H9 (cell line): ENCODE results near the gene MTA2. TPM values are rescaled to one million over a fixed set of nuclear protein-coding genes. Genes with fewer than 3 reads are reported as not detected.

ENCODE experiments used
- DNase-seq: peaks from one replicate; pipeline ENCODE4 v3.0.0-alpha.2; 2017
- H2AFZ ChIP-seq: one replicate; pipeline ENCODE4 v1.6.1; 2013; ENCODE audit warnings: mild to moderate bottlenecking, low read length, control low read depth, moderate library complexity
- H2AK5ac ChIP-seq: 2 replicates; pipeline ENCODE4 v1.6.1; 2013; ENCODE audit warnings: low read length, control low read depth, mixed read lengths; ENCODE audit not compliant: insufficient read length
- H2BK120ac ChIP-seq: one replicate; pipeline ENCODE4 v1.6.1; 2013; ENCODE audit warnings: low read depth, mild to moderate bottlenecking, low read length, control low read depth, inconsistent platforms; ENCODE audit not compliant: poor library complexity, severe bottlenecking
- H2BK12ac ChIP-seq: 2 replicates; pipeline ENCODE4 v1.6.1; 2013; ENCODE audit warnings: low read length, control low read depth, mixed read lengths, low read depth; ENCODE audit not compliant: insufficient read length
- H2BK15ac ChIP-seq: 2 replicates; pipeline ENCODE4 v1.6.1; 2013; ENCODE audit warnings: low read depth, low read length, control low read depth
- H2BK20ac ChIP-seq: one replicate; pipeline ENCODE4 v1.6.1; 2013; ENCODE audit warnings: low read depth, mild to moderate bottlenecking, low read length, control low read depth, inconsistent platforms; ENCODE audit not compliant: poor library complexity, severe bottlenecking
- H2BK5ac ChIP-seq: 2 replicates; pipeline ENCODE4 v1.6.1; 2013; ENCODE audit warnings: low read length, control low read depth, mixed read lengths; ENCODE audit not compliant: insufficient read length
- H3K14ac ChIP-seq: 2 replicates; pipeline ENCODE4 v1.6.1; 2013; ENCODE audit warnings: low read length, control low read depth; ENCODE audit not compliant: insufficient read depth
- H3K18ac ChIP-seq: 2 replicates; pipeline ENCODE4 v1.6.1; 2013; ENCODE audit warnings: low read depth, mild to moderate bottlenecking, mixed read lengths, low read length, control low read depth; ENCODE audit not compliant: insufficient read length
- H3K23ac ChIP-seq: 2 replicates; pipeline ENCODE4 v1.6.1; 2013; ENCODE audit warnings: low read length, control low read depth, mixed read lengths, low read depth; ENCODE audit not compliant: insufficient read length
- H3K23me2 ChIP-seq: 2 replicates; pipeline ENCODE4 v1.6.1; 2013; ENCODE audit warnings: low read depth, mild to moderate bottlenecking, mixed read lengths, low read length, control low read depth; ENCODE audit not compliant: insufficient read length, poor library complexity, severe bottlenecking
- H3K27ac ChIP-seq: 2 replicates; pipeline ENCODE4 v1.5.1; 2013; ENCODE audit warnings: low read length, control low read depth, mixed read lengths, low read depth; ENCODE audit not compliant: insufficient read length
- H3K27me3 ChIP-seq: 2 replicates; pipeline ENCODE4 v1.6.1; 2013; ENCODE audit warnings: low read length, control low read depth, inconsistent platforms; ENCODE audit not compliant: insufficient read depth
- H3K4ac ChIP-seq: 2 replicates; pipeline ENCODE4 v1.6.1; 2013; ENCODE audit warnings: low read depth, mild to moderate bottlenecking, control low read depth, inconsistent platforms, low read length, moderate library complexity
- H3K4me1 ChIP-seq: 2 replicates; pipeline ENCODE4 v1.6.1; 2013; ENCODE audit warnings: low read length, control low read depth, inconsistent platforms; ENCODE audit not compliant: insufficient read depth
- H3K4me2 ChIP-seq: 2 replicates; pipeline ENCODE4 v1.6.1; 2013; ENCODE audit warnings: low read length, control low read depth, mixed read lengths; ENCODE audit not compliant: insufficient read length, insufficient read depth
- H3K56ac ChIP-seq: 2 replicates; pipeline ENCODE4 v1.6.1; 2013; ENCODE audit warnings: low read depth, mild to moderate bottlenecking, mixed read lengths, low read length, control low read depth; ENCODE audit not compliant: insufficient read length
- H3K79me1 ChIP-seq: 2 replicates; pipeline ENCODE4 v1.6.1; 2013; ENCODE audit warnings: low read depth, mild to moderate bottlenecking, moderate library complexity, low read length, control low read depth, inconsistent platforms; ENCODE audit not compliant: insufficient read depth, poor library complexity, severe bottlenecking
- H3K79me2 ChIP-seq: 2 replicates; pipeline ENCODE4 v1.6.1; 2013; ENCODE audit warnings: low read length, control low read depth, inconsistent platforms; ENCODE audit not compliant: insufficient read depth
- H3K9ac ChIP-seq: 2 replicates; pipeline ENCODE4 v1.6.1; 2013; ENCODE audit warnings: low read length, control low read depth, mixed read lengths; ENCODE audit not compliant: insufficient read length; ENCODE audit errors: extremely low read depth
- H3K9me3 ChIP-seq: one replicate; pipeline ENCODE4 v1.6.1; 2013; ENCODE audit warnings: low read depth, low read length, inconsistent platforms; ENCODE audit not compliant: control insufficient read depth
- H3T11ph ChIP-seq: one replicate; pipeline ENCODE4 v1.6.1; 2013; ENCODE audit warnings: mild to moderate bottlenecking, low read length, control low read depth, inconsistent platforms
- H4K20me1 ChIP-seq: one replicate; pipeline ENCODE4 v1.6.1; 2013; ENCODE audit not compliant: control insufficient read depth, insufficient read length, insufficient read depth
- H4K5ac ChIP-seq: 2 replicates; pipeline ENCODE4 v1.6.1; 2013; ENCODE audit warnings: low read depth, mild to moderate bottlenecking, mixed read lengths, low read length, control low read depth; ENCODE audit not compliant: insufficient read length
- H4K8ac ChIP-seq: replicated peaks from 2 replicates; pipeline ENCODE4 v1.6.1; 2013; ENCODE audit warnings: low read length, control low read depth, mixed read lengths, low read depth; ENCODE audit not compliant: insufficient read length
- H4K91ac ChIP-seq: 2 replicates; pipeline ENCODE4 v1.6.1; 2013; ENCODE audit warnings: low read depth, mild to moderate bottlenecking, moderate library complexity, mixed read lengths, low read length, control low read depth; ENCODE audit not compliant: insufficient read length
- H3K27ac Mint-ChIP-seq, 3 experiments: 2 replicates in 2 of 3; 3 replicates in 1 of 3; pipeline ENCODE4 v1.8.0; 2020 to 2021; ENCODE audit warnings: mixed read lengths in 3 of 3, mild to moderate bottlenecking in 1 of 3, moderate library complexity in 1 of 3
- H3K27me3 Mint-ChIP-seq: 2 replicates; pipeline ENCODE4 v1.8.0; 2021; ENCODE audit warnings: low read depth, mild to moderate bottlenecking, moderate library complexity, mixed read lengths
- H3K36me3 Mint-ChIP-seq, 3 experiments: 2 replicates in 2 of 3; 3 replicates in 1 of 3; pipeline ENCODE4 v1.8.0; 2020 to 2021; ENCODE audit warnings: low read depth in 3 of 3, mixed read lengths in 3 of 3; ENCODE audit not compliant: insufficient read depth in 1 of 3
- H3K4me1 Mint-ChIP-seq, 2 experiments: 2 replicates each; pipeline ENCODE4 v1.8.0; 2020; ENCODE audit warnings: mixed read lengths in 2 of 2
- H3K4me3 Mint-ChIP-seq, 2 experiments: 2 replicates in 1 of 2; 3 replicates in 1 of 2; pipeline ENCODE4 v1.8.0; 2020 to 2021; ENCODE audit warnings: mild to moderate bottlenecking in 2 of 2, mixed read lengths in 2 of 2, moderate library complexity in 1 of 2
- H3K9me3 Mint-ChIP-seq, 2 experiments: 2 replicates in 1 of 2; 3 replicates in 1 of 2; pipeline ENCODE4 v1.8.0; 2020; ENCODE audit warnings: mild to moderate bottlenecking in 2 of 2, mixed read lengths in 2 of 2, moderate library complexity in 1 of 2
- CTCF ChIP-seq: fragments of 200-600 bp; sonication (generic); conservative IDR thresholded peaks from 3 replicates; pipeline ENCODE4 v1.8.0; 2021; ENCODE audit warnings: antibody characterized with exemption, mild to moderate bottlenecking
- whole genome bisulfite sequencing: extraction: QIAGEN DNeasy Blood & Tissue Kit; methylation state at CpG from one replicate; pipeline ENCODE4 v1.1.7; 2013; ENCODE audit warnings: missing lambda C conversion rate, low lambda C conversion rate, mixed read lengths; ENCODE audit not compliant: insufficient read length; ENCODE audit errors: extremely low coverage; 5-methylcytosine and 5-hydroxymethylcytosine counted together
- total RNA-seq: library from RNA; stranded (reverse); gene quantifications from 2 replicates; pipeline ENCODE4 v1.2.1, GENCODE V29; 2021

The MTA2 gene
- total RNA-seq, 1 experiment from 2014 or later: 143 TPM

DNA sequence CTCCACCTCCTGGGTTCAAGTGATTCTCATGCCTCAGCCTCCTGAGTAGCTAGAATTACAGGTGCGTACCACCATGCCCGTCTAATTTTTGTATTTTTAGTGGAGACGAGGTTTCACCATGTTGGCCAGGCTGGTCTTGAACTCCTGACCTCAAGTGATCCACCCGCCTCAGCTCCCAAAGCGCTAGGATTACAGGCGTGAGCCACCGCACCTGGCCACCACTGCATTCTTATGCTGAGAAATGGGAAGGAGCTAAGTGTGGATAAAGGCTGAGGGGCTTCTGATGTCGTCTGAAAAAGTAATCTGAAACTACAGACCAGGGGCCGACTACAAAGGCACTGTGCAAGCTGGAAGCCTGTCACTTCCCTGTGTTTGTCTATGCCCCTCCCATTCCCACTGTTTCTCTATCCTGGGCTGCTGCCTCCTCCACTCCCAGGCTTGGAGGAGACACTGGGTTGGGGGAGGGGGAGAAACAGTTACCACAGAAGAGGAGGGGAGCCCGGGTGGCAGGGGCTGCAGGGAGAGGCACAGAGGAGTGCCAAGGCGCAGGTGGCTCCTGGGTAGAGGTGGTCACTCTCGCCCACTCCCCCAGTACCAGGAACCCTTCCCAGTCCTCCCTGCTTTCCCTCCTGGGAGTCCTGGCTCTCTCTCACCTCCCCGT, 2.9 kb upstream of the MTA2 start:
- no peak overlapping the region; a peak in 1 of 5 replicates for H3K4me3 Mint-ChIP-seq
- no peak overlapping the region for H3K18ac ChIP-seq
- no peak overlapping the region for H2BK20ac ChIP-seq
- no peak overlapping the region for H3K27ac Mint-ChIP-seq
- no peak for TF ChIP-seq CTCF
- no peak overlapping the region for H2BK5ac ChIP-seq
- H3T11ph ChIP-seq: no peak overlapping the region
- peaks cover 4% of the 10 kb centered on the region for H3K23me2 ChIP-seq
- peaks cover 12% of the 10 kb centered on the region; the same call in 1 of the 2 replicates for H3K27me3 ChIP-seq
- no peaks in the 10 kb centered on the region for H3K9me3 ChIP-seq
- peaks cover 8% of the 10 kb centered on the region for H3K4me1 ChIP-seq
- no peak overlapping the region for H4K5ac ChIP-seq
- H4K20me1 ChIP-seq: peaks cover 2% of the 10 kb centered on the region
- peaks cover 44 to 64% of the 10 kb centered on the region in 2 experiments for H3K4me1 Mint-ChIP-seq
- H3K23ac ChIP-seq: no peak overlapping the region
- no peak overlapping the region for H2BK15ac ChIP-seq
- DNase-seq: peak; percentile 57
- H2AK5ac ChIP-seq: no peak overlapping the region
- H3K36me3 Mint-ChIP-seq: peaks cover 18 to 33% (median 18%) of the 10 kb centered on the region in 3 experiments
- no peak overlapping the region for H3K14ac ChIP-seq
- no CpG with 5 or more reads among the region's 13 CpGs for WGBS
- no peaks in the 10 kb centered on the region for H3K79me1 ChIP-seq
- H3K79me2 ChIP-seq: no peaks in the 10 kb centered on the region; the same call in 1 of the 2 replicates
- no peaks in the 10 kb centered on the region for H3K9me3 Mint-ChIP-seq
- H2AFZ ChIP-seq: no peak overlapping the region
- no peak overlapping the region for H3K27ac ChIP-seq
- H4K8ac ChIP-seq: no peak overlapping the region
- H2BK120ac ChIP-seq: no peak overlapping the region
- H3K4ac ChIP-seq: no peak overlapping the region
- H3K4me2 ChIP-seq: no peak overlapping the region
- no peak overlapping the region for H4K91ac ChIP-seq
- no peak overlapping the region for H3K56ac ChIP-seq
- peaks cover 29% of the 10 kb centered on the region for H3K27me3 Mint-ChIP-seq
- no peak overlapping the region for H2BK12ac ChIP-seq
- H3K9ac ChIP-seq: no peak overlapping the region
